Hematopoietic multipotent progenitor cell treated with erythropoietin and hydrocortisone succinate and interleukin-3 and kit ligand, for 8 days (in vitro differentiated cells): ENCODE data around the gene HAGHL.

Experiments
- DNase-seq: peaks from one replicate; pipeline ENCODE4 v3.0.0-alpha.2; 2015

Gene HAGHL

GRCh38 chr16:776824-777223 lies 49.9 kb downstream of the HAGHL start:
- no peak for DNase-seq

GRCh38 chr16:777826-778225 lies 50.9 kb downstream of the HAGHL start:
- DNase-seq = no peak

DNA sequence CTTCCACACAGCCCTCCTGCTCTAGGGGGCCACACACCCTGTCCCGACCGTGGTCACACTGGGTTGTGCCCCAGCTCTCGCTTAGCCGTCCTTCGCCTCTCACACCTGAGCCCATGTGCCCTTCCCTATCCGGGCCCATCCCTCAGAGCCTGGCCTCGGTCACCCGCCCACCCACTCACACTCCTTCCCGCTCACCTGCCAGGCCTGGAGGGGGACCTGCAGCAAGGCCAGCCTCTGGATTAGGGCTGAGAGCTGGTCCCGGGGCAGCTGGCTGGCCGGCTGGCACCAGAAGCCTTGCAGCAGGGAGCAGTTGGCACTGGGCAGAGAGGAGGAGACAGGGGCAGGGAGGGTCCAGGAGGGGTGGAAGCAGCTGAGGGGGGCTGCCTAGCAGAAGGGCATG lies 51.5 kb downstream of the HAGHL start:
- no peak for DNase-seq

DNA sequence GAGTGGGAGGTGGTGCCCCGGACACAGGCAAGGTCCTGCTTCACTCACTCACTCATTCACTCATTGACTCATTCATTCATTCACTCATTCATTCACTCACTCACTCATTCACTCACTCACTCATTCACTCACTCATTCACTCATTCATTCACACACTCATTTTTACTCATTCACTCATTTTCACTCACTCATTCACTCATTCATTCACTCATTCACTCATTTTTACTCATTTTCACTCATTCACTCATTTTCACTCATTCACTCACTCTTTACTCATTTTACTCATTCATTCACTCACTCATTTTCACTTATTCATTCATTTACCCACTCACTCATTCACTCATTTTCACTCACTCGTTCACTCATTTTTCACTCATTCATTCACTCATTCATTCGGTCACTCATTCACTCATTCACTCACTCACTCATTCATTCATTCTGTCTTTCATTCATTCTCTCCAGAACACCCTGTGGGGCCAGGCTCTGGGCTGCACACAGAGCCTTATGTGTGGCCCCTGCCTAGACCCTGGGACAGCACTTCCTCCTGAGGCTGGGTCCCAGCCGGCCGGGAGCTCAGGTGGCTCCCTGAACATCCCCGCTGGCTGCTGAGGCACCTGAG lies 52.1 kb downstream of the HAGHL start:
- no peak for DNase-seq
